Activated T-helper 1 cell treated with Interleukin-2 at 50 U/mL for 16 hours (primary cell): ENCODE measurements around the gene STX18.

Source experiments
- DNase-seq: peaks from one replicate; pipeline ENCODE4 v3.0.0-alpha.2; 2020; ENCODE audit warnings: low read depth

Gene STX18

DNA sequence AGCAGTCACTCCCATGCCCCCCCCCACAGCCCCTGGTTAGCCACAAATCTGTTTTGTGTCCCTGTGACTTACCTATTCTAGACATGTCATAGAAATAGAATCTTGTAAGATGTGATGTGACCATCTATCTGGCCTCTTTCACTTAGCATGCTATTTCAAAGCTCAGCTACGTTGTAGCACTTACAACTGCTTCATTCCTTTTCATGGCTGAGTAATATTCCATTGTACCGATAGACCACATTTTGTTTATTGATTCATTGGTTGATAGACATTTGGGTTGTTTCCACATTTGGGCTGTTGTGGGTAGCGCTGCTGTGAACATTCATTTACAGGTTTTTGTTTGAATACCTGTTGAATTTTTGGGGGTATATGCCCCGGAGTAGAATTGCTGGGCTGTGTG lies 143.4 kb downstream of the STX18 start:
- no peak for DNase-seq

DNA sequence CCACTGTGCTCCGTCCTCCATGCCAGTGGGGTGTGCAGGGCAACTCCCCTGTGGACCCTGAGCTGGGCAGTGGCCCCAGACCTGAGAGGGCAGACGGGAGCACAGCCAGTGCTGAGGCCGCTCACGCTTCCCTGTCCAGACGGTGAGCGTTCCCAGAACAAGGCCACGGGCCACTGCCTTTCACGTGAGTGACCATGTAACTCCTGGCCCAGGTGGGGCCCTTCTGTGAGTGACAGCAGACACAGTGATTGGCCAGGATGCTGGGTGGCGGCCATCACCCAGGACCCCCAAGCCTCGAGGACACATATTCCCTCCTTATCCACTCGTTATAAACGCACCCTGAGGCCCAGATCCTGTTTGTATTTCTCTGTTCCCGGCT lies 144.4 kb downstream of the STX18 start:
- DNase-seq, result no peak

DNA sequence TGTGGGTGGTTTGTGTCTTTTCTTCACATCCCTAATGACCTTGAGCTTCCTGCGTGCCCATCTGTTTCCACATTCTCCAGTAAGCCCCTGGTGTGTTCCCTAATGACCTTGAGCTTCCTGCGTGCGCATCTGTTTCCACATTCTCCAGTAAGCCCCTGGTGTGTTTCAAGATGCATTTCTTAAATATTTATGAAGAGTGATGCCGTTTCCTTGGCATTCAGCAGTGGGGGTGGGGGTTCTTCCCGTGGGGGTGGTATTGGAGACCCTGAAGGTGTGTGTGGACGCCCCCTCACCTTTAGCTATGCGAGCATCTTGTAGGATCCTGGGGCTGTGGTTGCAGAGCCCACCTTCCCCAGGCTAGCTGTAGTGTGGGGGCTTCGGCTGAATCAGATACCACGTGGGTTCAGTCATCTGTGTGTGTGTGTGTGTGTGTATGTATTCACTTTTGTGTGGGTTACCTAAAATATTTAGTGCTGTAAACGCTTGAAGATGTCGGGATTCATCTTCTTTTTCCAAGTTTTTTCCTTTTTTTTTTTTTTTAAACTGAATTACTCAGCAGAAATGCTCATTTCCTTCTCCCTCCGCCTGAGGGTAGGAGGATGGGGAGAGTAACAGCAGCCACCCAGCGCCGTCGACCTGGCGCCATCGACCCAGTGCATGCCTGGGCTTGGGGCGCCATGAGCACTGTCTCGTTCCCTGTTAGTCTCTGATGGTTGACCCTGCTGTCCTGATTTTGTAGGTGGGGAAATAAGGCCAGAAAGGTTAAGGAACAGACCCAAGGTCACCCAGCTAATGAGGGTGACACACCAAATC lies 145.0 kb downstream of the STX18 start:
- no peak for DNase-seq

DNA sequence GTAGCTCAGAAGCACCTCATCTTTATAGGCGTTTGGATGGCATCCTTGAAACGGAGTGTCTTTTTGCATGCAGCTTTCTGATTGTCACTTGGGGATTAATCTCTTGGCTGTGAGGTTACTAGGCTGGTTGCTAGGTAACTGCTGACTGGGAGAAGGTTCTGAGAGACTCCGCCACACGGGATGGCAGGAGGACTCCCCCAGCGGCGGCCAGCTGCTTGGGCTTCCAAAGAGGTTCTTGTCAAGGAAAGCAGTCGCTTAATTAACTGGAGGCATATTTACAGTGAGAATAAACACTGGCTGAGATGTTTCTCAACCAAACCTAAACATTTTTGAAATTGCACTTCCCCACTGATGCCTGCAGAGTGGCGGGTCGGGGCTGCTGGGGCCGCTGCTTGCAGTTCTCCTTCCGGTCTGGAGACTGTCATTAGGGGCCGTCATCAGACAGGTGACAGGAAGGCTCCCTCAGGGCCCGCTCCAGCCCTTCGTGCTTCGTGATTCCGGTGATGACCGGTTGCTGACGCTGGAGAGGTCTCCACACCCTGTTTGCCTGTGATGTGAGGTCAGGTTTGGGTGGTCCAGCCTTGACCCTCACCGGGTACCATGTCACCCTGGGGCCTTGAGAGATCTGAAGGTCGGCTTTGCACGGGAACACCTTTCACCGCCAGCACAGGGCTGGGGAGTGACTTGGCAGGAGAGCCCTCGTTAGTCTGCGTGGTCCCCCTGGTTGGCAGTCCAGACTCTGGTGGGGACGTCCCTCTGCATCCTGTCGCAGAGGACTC lies 145.8 kb downstream of the STX18 start:
- no peak for DNase-seq

DNA sequence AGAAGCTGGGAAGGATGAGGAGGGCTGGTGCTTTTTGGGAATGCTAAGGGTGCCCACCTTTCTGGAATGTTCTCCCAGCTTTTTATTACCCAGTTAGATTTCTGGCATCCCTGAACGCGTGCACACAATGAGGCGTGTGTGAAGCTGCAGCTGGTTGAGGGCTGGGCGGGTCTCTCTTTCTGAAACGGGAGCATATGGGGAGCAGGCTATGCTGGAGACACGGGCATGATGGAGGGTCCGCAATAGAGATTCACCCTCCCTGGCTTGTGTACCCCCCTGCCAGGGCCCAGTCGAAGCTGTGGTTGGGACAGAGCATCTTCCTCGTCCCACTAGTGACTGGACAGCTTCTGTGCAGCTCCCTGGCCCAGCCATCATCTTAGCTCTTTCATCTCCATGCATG lies 146.5 kb downstream of the STX18 start:
- no peak for DNase-seq

DNA sequence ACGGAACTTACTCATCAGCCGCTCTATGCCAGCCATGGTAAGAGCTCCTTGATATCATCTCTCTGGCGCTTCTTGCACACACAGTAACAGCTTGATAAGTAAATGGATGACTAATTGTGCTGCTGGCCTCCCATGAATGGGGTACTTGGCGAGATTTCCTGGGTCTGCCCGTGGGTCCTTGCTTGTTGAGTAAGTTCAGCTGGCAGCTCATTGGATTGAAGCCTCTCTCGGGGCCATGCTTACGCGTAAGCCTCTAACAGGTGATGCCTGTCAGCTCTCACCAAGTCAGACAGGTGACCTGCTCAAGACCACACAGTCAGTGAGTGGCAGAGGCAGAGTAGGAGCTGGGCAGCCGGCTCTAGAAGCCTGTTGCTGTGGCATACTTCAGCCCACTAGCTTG lies 147.2 kb downstream of the STX18 start:
- no peak for DNase-seq

DNA sequence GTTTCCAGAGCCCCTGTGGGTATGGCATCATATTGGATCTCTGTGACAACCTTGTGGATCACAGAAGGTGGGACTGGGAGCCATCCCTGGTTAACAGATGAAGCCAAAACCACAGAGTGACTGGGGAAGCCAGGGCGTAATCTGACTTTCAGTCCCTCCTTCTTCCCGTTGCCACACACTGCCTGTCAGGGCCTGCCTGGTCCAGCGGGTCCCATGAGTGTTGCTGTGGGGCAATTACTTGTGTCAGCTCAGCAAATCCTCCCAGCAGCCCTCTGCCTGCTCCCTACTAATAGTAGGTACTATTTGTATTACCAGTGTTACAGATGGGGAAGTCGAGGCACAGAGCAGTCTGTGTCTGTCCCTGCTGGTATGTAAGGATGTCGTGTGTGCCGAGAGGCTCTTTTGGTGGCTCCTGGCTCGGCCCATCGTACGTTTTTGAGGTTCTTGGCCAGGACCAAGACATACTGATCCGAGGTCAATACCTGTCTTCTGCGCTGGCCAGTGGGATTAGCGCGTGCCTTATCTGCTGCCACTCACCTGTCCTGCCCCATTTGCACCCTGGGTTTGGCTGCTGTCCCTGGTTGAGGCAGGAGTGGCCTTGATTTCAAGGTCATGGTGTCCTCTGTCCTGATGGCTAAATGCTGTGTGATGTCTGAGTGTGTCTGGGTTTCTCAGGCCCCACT lies 149.2 kb downstream of the STX18 start:
- no peak for DNase-seq

DNA sequence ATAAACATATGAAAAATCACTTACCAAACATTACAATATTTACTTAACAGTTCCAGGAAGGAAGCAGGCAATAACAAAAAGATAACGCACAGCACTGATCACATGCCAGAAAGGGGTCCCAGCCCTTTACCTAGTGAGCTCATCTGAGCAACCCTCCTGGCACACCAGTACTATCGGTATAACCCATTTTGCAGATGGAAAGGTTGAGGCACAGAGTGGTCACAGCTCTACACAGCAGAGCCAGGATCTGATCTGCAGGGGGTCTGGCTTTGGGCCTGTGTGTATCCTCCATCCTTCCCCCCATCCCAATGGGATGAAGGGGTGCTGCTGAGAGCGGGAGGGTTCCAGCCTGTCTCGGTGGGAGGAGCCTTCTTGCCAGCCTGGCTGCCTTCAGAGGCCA lies 150.0 kb downstream of the STX18 start:
- no peak for DNase-seq

DNA sequence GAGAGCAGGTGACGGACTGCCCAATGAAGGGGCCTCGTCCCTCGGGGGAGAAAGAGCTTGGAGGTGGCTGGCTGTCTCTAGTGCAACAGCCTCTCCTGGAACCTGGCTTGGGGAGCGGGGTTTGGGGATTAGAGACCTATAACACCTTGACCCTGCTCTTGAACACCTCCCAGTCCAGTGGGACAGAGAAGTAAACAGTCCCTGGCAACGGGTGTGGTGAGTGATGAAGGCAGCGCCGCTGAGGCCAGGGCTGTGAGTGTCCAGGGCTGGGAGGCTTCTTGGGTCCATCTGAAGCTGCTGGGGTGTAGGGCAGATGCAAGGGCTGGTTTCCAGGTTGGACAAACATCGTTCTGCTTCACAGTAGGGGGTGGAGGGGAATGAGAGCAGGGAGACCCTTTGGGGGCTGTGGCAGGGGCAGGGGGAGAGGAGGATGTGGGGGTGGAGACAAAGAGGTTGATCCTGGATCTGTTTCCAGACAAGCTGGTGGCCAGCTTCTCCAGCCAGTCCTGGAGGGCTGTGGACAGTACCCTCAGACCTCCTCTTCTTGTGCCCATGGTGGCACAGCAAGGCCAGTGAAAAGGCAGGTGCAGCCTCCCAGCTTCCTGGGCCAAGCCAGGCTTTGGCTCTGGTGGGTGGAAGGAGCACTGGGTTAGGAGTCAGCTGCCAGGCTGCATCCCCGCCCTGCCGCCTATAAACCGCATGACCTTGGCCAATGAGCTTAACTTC lies 151.2 kb downstream of the STX18 start:
- DNase-seq, result no peak

DNA sequence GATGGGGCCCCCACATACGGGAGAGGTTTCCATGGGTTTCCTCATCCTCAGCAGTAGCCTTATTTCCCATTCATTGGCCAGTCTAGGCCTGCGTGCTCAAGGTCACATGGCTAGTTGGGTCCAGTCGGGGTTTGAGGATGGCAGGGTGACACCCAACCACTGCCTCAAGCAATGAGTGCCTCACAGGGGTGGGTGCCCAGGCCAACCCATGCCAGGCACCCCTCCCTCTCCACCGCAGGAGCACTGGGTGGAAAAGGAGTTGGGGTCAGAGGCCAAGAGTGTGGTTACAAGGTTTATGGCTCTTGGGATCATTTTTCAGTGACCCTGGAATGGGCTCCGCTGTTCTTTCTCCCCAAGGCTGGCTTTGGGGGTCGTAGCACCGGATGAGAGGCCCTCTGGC lies 151.8 kb downstream of the STX18 start:
- DNase-seq, result no peak

DNA sequence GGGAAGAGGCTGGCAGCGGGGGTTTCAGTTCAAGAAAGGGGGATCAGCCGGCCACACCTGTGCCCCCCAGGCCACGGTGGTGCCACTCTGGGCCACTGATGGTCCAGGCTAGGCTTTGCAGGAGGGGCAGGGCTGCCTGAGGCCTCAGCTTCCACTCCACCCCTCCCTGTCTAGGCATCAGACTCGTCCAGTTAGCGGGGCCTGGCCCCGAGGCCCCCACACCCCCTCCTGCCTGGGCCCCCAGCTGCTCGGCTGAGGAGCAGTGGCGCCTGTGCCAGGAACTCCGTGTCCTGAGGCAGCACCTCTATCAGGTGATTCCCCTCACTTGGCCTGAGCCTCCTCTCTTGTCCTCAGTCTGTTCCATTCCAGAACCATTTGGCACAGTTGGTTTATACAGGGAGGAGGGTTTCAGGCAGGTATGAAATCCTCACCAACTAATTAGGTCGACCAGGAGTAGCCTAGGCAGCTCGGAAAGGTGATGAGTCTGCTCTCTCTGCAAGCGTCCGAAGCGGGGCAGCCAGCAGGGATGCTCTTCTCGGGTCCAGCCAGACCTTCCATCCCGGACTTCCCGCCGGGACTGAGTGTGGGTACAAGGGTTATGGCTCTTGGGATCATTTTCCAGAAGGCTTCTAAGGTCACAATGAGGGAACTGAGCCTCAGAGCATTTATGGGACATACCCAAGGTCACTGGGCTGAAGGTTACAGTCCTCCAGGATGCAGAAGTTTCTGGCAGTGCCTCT lies 152.8 kb downstream of the STX18 start:
- no peak for DNase-seq

DNA sequence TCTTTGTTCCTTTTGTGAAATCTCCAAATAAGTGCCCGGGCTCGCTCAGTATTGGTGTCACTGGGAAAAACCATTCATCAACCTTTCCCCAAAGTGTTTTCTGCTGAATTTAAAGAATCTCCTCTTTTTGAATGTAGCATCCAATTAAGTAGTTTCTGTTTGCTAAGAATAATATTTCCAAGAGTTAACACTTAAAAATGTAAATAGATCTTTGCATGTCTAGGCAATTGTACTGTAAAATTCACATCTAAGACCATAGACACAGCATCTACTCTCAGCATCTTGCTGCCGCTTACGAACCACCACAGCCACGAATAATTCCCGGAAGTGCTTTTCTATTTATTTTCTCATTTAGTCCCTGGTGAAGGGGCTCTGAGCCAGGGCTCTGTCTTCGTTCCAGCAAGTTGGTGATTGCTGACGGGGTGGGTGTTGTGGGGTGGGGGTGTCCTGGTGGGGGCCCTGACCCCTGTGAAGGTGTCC lies 153.5 kb downstream of the STX18 start:
- DNase-seq, result no peak

DNA sequence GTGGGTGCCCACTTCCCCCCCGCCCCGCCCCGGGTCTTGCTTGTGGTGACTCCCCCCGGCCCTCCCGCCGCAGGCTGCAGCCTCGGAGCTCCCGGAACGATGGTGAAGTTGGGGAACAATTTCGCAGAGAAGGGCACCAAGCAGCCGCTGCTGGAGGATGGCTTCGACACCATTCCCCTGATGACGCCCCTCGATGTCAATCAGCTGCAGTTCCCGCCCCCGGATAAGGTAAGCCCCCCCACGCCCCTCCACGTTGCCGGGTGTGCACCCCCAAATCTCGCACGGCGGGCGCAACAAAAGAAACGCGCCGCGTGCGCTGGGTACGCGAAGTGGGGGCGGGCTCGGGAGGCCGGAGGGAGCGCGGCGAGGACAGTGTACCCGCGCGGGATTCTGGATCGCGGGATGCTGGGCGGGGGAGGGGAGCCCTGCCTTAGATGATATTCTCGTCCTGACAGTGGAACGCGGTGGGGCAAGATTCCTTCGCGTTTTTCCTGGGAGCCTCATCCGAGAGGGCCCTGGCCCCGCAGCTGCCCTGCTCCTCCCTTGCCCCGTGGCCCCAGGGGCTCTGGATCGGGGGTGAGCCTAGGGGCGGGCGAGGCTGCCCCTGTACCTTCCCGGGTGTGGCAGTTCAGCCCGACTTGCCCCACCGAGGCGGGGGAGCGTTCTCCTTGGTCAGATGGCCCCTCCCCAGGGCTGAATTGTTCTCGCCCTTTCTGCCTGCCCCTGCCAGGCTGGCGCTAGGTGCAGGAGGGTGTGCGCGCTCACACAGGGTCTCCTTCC lies 154.1 kb downstream of the STX18 start:
- no peak for DNase-seq

DNA sequence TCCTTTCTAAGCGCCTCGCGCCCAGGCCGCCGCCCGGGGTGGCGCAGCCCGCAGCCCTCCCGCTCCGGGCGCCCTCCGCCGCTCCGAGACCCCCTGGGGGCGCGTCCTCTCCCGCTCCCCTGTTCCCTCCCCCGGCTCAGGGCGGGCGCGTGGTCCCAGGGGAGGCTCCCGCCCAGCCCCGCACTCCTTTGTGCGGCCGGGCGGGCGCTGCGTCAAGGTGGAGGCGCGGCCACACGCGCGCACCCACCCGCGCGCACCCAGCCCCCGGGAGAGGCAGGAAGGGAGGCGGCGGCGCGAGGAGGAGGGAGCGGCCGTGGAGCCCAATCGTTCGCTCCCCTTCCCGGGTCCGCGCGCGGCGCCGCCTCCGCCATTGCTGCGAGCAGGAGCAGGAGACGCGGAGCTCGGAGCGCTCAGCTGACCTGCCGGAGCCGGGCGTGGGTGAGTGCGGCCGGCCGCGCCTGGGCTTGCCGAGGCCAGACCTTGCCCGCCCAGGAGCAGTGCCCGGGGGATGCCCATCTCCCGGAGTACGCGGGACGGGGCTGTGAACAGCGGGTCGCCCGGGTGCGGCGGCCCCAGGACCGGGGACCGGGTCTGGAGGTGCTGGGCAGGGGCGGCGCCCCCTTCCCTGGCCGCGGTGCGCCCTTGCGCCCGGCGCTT lies 155.0 kb downstream of the STX18 start, which contains the start of gene NSG1:
Gene NSG1, plus strand, starts transcription at position 367 of the 657 bp plus-strand sequence. CDS start 528 bp downstream, outside the sequence.
- no peak for DNase-seq

DNA sequence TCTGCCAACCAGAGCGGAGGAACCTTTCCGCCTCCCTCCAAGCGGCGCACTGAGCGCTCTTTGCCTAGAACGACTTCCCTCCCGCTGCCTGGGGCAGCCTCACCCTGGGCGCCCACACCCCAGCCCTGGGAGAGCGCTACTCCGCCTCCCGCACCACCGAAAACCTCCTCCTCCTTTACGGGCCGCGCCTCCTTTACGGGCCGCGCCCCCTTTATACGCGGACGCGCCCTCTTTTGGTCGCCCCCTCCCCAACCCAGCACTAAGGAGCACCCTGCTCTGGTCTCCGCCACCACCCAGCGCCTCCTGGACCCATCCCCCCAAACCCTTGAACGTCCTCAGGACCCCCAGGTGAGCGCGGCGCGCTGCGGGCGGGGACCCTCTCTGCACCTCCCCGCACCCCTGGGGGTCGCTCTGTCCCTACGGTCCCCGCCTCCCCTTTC lies 155.5 kb downstream of the STX18 start:
- DNase-seq, result no peak

DNA sequence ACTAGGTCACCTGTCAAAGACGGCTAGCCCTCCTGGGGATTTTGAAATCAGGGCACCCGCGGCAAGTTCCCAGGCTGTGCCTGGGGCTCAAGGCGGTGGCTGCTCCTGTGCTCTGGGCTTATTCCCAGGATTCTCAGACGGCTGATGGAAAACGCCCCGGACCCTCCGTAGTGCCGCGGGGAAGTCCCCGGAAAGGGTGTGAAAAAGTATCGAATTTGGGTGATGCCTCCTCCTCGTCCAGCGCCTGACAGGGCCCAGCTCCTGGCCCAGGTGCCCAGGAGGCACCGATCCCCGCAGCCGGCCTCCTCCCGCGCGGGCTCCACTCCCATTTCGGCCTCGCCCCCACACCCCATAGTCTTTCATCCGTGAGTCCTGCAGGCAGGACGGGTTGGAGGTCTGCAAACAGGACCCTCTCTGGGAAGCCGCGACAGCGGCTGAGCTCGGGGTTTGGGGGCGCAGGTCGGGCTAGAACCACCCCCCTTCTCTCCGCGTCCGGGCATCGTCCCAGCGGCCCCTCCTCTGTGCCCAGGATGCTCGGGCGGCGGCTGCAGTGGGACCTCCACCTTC lies 156.0 kb downstream of the STX18 start:
- DNase-seq, result no peak

DNA sequence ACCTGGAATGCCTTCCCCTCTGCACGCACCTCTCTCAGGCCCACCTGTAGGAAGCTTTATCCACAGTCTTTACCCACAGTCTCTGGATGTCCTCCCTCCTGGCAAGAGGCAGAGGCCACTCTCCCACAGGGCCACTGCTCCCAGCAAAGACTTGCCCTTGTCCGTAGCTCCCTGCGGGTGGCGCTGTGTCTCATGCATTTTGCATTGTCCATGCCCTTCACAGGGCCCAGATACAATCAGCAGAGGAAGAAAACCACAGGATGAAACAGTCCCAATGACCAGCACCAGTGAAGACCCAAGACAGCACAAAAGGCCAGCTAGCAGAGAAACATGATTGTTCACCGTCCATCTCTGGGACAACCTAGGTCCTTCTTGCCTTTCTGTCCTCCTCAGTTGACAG lies 157.0 kb downstream of the STX18 start:
- no peak for DNase-seq

DNA sequence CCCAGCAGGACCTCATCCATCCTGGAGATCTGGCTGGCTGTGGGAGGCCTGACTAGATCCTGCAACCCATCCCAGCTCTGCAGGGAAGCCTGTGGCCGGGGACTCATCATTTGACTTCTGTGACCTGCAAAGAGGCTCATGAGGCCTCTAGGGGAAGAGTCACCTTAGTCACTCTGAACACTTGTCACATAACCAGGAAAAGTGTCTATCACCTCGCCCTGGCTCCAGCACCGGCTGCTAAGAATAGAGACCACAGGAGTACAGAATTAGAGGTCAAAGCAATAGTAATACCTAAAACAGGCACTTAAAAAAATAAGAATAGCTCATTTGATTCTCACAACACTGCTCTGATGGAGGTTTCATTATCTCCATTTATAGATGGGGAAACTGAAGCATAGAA lies 158.8 kb downstream of the STX18 start:
- no peak for DNase-seq

DNA sequence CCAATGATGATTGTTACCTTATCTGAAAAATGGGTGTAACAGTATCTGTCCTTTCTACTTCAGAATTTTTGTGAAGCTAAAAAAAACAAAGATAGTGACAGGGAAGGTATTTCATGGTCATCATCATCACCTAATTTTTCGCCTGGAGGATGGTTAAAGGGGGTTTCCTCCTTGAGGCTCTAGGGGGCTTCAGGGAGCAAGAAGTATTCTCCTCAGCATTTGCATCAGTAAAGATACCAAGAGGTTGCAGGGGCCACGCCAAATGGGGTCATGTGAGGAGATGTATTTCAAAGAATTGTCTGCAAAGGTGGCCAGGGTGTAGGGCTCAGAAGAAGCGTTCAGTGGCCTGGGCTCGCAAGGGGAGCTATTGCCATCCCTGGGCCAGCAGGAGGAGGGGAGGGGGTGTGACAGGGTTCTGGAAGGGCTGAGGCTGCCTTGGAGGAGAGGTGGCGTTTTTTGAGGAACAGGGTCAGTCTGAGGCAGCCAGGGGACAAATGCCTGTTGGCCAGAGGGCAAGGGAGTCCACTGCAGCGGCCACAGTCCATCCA lies 162.2 kb downstream of the STX18 start:
- no peak for DNase-seq
